Measurements from ENCODE around the gene KSR1.

GRCh38 chr17:27415120-27415795 lies 41.0 kb upstream of the KSR1 start:
- TF ChIP-seq, protein P1, sequence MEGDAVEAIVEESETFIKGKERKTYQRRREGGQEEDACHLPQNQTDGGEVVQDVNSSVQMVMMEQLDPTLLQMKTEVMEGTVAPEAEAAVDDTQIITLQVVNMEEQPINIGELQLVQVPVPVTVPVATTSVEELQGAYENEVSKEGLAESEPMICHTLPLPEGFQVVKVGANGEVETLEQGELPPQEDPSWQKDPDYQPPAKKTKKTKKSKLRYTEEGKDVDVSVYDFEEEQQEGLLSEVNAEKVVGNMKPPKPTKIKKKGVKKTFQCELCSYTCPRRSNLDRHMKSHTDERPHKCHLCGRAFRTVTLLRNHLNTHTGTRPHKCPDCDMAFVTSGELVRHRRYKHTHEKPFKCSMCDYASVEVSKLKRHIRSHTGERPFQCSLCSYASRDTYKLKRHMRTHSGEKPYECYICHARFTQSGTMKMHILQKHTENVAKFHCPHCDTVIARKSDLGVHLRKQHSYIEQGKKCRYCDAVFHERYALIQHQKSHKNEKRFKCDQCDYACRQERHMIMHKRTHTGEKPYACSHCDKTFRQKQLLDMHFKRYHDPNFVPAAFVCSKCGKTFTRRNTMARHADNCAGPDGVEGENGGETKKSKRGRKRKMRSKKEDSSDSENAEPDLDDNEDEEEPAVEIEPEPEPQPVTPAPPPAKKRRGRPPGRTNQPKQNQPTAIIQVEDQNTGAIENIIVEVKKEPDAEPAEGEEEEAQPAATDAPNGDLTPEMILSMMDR (IDR thresholded peaks at IDR 0.05): no peak
- TF ChIP-seq POLR2A (IDR thresholded peaks at IDR 0.05): no peak
